Endothelial cell (in vitro differentiated cells): ENCODE data around the gene PRPF40A. TPM values are rescaled to one million over a fixed set of nuclear protein-coding genes. Genes with fewer than 3 reads are reported as not detected.
A peak's percentile ranks its signal among the peaks of the same experiment; 100 is the strongest.

Experiments
- DNase-seq: peaks from one replicate; pipeline ENCODE4 v3.0.0; 2021; ENCODE audit warnings: low spot score
- H3K27ac Mint-ChIP-seq: one replicate; pipeline ENCODE4 v1.8.0; 2021; ENCODE audit warnings: mixed read lengths, inconsistent platforms; ENCODE audit not compliant: unreplicated experiment
- H3K27me3 Mint-ChIP-seq: one replicate; pipeline ENCODE4 v1.8.0; 2021; ENCODE audit warnings: mild to moderate bottlenecking, moderate library complexity, mixed read lengths, inconsistent platforms; ENCODE audit not compliant: unreplicated experiment
- H3K36me3 Mint-ChIP-seq: one replicate; pipeline ENCODE4 v1.8.0; 2021; ENCODE audit warnings: mild to moderate bottlenecking, low read depth, mixed read lengths, inconsistent platforms; ENCODE audit not compliant: unreplicated experiment
- H3K4me1 Mint-ChIP-seq: one replicate; pipeline ENCODE4 v1.8.0; 2021; ENCODE audit warnings: mild to moderate bottlenecking, mixed read lengths, inconsistent platforms; ENCODE audit not compliant: unreplicated experiment
- H3K4me3 Mint-ChIP-seq: one replicate; pipeline ENCODE4 v1.8.0; 2021; ENCODE audit warnings: mild to moderate bottlenecking, mixed read lengths, inconsistent platforms; ENCODE audit not compliant: unreplicated experiment
- H3K9me3 Mint-ChIP-seq: one replicate; pipeline ENCODE4 v1.8.0; 2021; ENCODE audit warnings: mixed read lengths, inconsistent platforms; ENCODE audit not compliant: unreplicated experiment
- total RNA-seq: library from RNA; stranded (reverse); fragmentation: NEBNext Ultra II Directional; extraction: Animal tissue kit (Norgen Biotek cat#: 25700); gene quantifications from one replicate; pipeline ENCODE4 v1.2.1, GENCODE V29; 2021; ENCODE audit not compliant: unreplicated experiment
- TF ChIP-seq, protein P1 (sequence below): fragments of 200-600 bp; sonication (generic); IDR thresholded peaks from one replicate; pipeline ENCODE4 v1.5.0; 2021; ENCODE audit warnings: antibody characterized with exemption; ENCODE audit not compliant: unreplicated experiment

Gene PRPF40A
- total RNA-seq, 1 donor from 2014 or later, result 128 TPM

DNA sequence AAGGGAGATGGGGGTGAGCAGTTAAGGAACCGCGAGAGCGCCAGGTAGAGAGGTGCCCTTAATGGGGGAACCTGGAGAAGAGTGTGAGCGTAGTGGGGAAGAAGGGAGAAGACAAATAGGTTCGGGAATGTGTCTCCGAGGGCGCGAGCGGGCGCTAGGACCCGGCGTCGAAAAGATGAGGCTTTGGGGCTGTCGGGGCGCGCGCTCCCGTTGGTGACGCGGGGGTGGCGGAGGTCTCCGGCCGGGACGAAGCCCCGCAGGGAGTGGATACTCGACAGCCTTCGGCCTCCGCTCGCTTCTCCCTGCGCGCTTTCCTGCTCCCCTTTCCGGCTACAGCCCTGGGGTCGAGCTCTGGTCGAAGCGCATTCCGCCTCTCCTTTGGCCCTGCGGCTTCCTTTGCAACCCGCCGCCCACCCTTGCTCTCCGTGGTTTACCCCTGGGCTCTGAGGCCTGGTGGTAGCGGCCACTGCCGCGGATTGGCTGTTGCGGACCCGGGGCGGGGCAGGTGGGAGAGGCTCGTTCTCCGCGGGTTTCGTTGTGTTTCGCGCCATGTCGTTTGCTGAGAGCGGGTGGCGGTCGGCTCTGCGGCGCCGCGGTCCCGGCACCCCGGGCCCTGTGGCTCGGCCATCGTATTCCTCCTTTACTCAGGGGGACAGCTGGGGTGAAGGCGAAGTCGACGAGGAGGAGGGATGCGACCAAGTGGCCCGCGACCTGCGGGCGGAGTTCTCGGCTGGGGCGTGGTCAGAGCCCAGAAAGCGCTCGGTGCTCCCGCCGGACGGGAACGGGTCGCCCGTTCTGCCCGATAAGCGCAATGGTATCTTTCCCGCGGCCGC is 1.0 kb upstream of the PRPF40A start, which contains the start of gene ARL6IP6:
Gene ARL6IP6, plus strand, starts transcription at position 545 of the 833 bp plus-strand sequence. Its CDS starts 5 bp downstream, at position 550.
- Mint-ChIP-seq H3K27ac (peak within 1 kb of the TSS; percentile 99), H3K36me3 (peaks cover 19% of the 10 kb centered on the region), H3K27me3 (peaks cover 18% of the 10 kb centered on the region), H3K4me3 (peak within 1 kb of the TSS; percentile 100), H3K4me1 (peaks cover 29% of the 10 kb centered on the region), H3K9me3 (no peaks in the 10 kb centered on the region)
- peak; percentile 93 for DNase-seq
- TF ChIP-seq, protein P1, sequence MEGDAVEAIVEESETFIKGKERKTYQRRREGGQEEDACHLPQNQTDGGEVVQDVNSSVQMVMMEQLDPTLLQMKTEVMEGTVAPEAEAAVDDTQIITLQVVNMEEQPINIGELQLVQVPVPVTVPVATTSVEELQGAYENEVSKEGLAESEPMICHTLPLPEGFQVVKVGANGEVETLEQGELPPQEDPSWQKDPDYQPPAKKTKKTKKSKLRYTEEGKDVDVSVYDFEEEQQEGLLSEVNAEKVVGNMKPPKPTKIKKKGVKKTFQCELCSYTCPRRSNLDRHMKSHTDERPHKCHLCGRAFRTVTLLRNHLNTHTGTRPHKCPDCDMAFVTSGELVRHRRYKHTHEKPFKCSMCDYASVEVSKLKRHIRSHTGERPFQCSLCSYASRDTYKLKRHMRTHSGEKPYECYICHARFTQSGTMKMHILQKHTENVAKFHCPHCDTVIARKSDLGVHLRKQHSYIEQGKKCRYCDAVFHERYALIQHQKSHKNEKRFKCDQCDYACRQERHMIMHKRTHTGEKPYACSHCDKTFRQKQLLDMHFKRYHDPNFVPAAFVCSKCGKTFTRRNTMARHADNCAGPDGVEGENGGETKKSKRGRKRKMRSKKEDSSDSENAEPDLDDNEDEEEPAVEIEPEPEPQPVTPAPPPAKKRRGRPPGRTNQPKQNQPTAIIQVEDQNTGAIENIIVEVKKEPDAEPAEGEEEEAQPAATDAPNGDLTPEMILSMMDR, result no peak

DNA sequence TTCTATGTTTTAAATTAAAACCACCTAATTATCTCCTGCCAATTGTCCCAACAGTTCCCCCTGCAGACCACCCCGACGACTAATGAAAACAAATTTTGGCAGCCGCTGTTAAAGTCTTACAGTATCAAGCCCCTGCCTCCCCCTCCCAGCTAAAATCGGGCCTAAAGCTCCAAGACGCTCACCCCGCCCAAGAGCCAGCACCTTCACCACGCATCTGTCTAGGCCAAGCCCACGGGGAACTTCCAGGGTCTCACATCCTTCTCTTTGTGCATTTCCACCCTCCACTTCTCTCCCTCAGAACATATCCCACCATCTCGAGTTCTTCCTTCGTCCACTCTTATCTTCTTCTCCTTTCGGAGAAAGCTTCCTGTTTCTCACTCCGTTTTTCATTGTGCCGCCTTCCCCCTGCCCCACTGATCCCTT is 445 bp downstream of the PRPF40A start:
- TF ChIP-seq, protein P1, result no peak
- peak overlapping the region; percentile 100 for H3K4me3 Mint-ChIP-seq
- peak overlapping the region; percentile 99 for H3K27ac Mint-ChIP-seq
- H3K9me3 Mint-ChIP-seq, result no peaks in the 10 kb centered on the region
- peaks cover 18% of the 10 kb centered on the region for H3K27me3 Mint-ChIP-seq
- DNase-seq, result peak; percentile 39
- H3K4me1 Mint-ChIP-seq, result peaks cover 31% of the 10 kb centered on the region
- H3K36me3 Mint-ChIP-seq, result peaks cover 27% of the 10 kb centered on the region

DNA sequence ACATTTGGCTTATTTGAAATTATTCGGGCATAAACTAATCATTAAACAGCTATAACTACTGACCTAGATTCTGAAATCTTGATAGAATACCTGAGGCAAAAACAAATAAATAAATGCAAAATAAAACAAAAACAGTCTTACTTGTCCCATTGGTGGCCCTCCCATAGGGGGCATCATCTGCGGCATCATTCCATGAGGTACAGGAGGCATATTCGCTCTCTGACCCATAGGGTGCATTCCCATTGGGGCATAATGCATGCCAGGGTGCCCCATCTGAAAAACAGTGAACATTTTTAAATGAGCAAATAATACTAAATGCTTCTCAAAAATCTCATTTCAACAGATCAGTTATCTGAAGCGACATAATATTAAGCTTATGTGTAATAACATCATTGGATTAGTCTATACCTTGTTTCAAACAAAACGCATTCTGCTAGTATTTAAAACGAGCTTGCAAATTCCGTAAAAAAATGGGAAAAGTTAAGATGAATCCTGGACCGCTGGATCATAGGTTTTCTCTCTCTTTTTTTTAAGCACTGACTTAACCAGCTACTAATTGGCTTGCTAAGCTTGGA is 1.3 kb downstream of the PRPF40A start:
- H3K36me3 Mint-ChIP-seq, result peaks cover 30% of the 10 kb centered on the region
- no peaks in the 10 kb centered on the region for H3K9me3 Mint-ChIP-seq
- peaks cover 18% of the 10 kb centered on the region for H3K27me3 Mint-ChIP-seq
- H3K27ac Mint-ChIP-seq, result peak overlapping the region; percentile 99
- peak; percentile 58 for DNase-seq
- peak overlapping the region; percentile 100 for H3K4me3 Mint-ChIP-seq
- peaks cover 31% of the 10 kb centered on the region for H3K4me1 Mint-ChIP-seq
- TF ChIP-seq, protein P1, result peak; percentile 83

DNA sequence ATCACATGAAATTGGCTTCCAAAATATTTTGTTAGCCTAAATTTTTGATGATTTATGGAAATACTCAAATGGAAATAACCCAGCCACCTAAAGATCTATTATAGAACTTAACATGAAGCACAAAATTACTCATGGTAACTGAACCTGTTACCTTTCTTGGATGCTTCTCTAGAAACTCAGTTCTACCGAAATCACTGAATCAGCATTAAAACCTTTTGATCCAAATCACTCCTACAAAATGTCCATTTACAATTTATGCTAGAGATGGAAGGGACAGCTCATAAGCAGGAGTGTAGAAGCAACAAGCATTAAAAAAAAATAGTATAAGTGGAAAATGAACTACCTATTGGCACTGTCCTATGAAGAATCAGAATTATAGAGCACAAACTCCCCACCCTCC is 2.1 kb downstream of the PRPF40A start:
- TF ChIP-seq, protein P1, result no peak
- Mint-ChIP-seq H3K9me3 (no peaks in the 10 kb centered on the region), H3K27me3 (peaks cover 18% of the 10 kb centered on the region), H3K27ac (no peak overlapping the region), H3K36me3 (peaks cover 37% of the 10 kb centered on the region), H3K4me1 (peaks cover 31% of the 10 kb centered on the region), H3K4me3 (peak overlapping the region; percentile 28)
- DNase-seq, result no peak

DNA sequence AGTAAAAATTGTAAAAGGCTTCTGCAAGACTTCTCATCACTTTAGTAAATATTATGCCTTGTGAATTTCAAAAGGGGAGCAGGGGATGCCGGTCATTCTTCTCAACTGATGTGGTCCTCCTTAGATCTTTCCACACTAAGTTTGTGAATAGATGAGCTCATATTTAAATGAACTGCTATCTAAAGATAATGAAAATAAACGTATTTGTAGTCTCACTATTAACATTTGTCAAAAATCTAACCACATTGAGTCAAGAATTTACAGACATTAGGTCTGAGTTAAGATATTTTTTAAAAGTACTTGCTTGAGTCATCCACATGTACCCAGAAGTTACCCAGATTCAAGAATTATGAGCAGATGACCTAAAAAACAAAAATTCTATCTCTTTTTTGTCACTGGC is 6.5 kb downstream of the PRPF40A start:
- H3K27ac Mint-ChIP-seq, result no peak overlapping the region
- peaks cover 44% of the 10 kb centered on the region for H3K36me3 Mint-ChIP-seq
- no peaks in the 10 kb centered on the region for H3K9me3 Mint-ChIP-seq
- peaks cover 23% of the 10 kb centered on the region for H3K4me1 Mint-ChIP-seq
- TF ChIP-seq, protein P1, result no peak
- no peak for DNase-seq
- peaks cover 5% of the 10 kb centered on the region for H3K27me3 Mint-ChIP-seq
- H3K4me3 Mint-ChIP-seq, result no peak overlapping the region
